ENCODE data around the gene TAOK2.

DNA sequence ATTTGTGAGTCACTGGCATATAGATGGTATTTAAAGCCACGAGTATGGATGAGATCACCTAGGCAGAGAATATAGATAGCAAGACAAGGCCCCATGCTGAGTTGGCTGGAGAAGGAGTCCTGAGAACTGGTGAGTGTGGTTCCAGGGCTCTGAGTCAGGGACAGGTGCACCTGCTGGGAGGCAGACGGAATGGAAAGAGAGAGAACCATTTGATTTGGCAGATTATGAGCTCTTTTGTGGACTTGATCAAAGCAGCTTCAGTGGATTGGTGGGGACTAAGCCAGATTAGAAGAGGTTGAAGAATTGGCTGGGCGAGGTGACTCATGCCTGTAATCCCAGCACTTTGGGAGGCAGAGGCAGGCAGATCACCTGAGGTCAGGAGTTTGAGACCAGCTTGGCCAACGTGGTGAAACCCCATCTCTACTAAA lies 45.1 kb downstream of the TAOK2 start:
- no peak for TF ChIP-seq POLR2A (IDR thresholded peaks at IDR 0.05)
- TF ChIP-seq, protein P1, sequence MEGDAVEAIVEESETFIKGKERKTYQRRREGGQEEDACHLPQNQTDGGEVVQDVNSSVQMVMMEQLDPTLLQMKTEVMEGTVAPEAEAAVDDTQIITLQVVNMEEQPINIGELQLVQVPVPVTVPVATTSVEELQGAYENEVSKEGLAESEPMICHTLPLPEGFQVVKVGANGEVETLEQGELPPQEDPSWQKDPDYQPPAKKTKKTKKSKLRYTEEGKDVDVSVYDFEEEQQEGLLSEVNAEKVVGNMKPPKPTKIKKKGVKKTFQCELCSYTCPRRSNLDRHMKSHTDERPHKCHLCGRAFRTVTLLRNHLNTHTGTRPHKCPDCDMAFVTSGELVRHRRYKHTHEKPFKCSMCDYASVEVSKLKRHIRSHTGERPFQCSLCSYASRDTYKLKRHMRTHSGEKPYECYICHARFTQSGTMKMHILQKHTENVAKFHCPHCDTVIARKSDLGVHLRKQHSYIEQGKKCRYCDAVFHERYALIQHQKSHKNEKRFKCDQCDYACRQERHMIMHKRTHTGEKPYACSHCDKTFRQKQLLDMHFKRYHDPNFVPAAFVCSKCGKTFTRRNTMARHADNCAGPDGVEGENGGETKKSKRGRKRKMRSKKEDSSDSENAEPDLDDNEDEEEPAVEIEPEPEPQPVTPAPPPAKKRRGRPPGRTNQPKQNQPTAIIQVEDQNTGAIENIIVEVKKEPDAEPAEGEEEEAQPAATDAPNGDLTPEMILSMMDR (IDR thresholded peaks at IDR 0.05): no peak

Data from uterus (tissue), 2 donors.